GM23338 (cell line): Measurements from ENCODE around the gene AQP12B. TPM values are rescaled to one million over a fixed set of nuclear protein-coding genes. Genes with fewer than 3 reads are reported as not detected.

Experiments
- ATAC-seq: fragments of 200-7000 bp; cut with Tn5 transposase; 3 replicates; pipeline ENCODE4 v1.9.1; 2020
- DNase-seq: peaks from one replicate; pipeline ENCODE4 v3.0.0-alpha.2; 2015; ENCODE audit warnings: low spot score
- H2AFZ ChIP-seq: fragments of 200-600 bp; sonication (generic); 2 replicates; pipeline ENCODE4 v1.8.0; 2016; ENCODE audit warnings: antibody characterized with exemption, mild to moderate bottlenecking, moderate library complexity
- H3F3A ChIP-seq: fragments of 200-600 bp; sonication (generic); replicated peaks from 2 replicates; pipeline ENCODE4 v1.8.0; 2017; ENCODE audit warnings: antibody characterized with exemption, mixed run types, low read depth
- H3K27ac ChIP-seq: fragments of 200-600 bp; sonication (generic); 2 replicates; pipeline ENCODE4 v1.6.1; 2016; ENCODE audit warnings: low read depth
- H3K27me3 ChIP-seq: fragments of 200-600 bp; sonication (generic); 2 replicates; pipeline ENCODE4 v1.8.0; 2016; ENCODE audit warnings: mild to moderate bottlenecking, mixed run types, moderate library complexity; ENCODE audit not compliant: insufficient read depth
- H3K36me3 ChIP-seq: fragments of 200-600 bp; sonication (generic); 2 replicates; pipeline ENCODE4 v1.8.0; 2016; ENCODE audit warnings: mild to moderate bottlenecking; ENCODE audit not compliant: insufficient read depth
- H3K4me1 ChIP-seq: fragments of 200-600 bp; sonication (generic); 2 replicates; pipeline ENCODE4 v1.8.0; 2016; ENCODE audit warnings: mild to moderate bottlenecking, moderate library complexity; ENCODE audit not compliant: insufficient read depth
- H3K4me2 ChIP-seq: fragments of 200-600 bp; sonication (generic); 2 replicates; pipeline ENCODE4 v1.7.1; 2017; ENCODE audit warnings: mixed run types
- H3K4me3 ChIP-seq: fragments of 200-600 bp; sonication (generic); 2 replicates; pipeline ENCODE4 v1.6.1; 2016; ENCODE audit warnings: mixed run types
- H3K79me2 ChIP-seq: fragments of 200-600 bp; sonication (generic); replicated peaks from 2 replicates; pipeline ENCODE4 v1.8.0; 2017; ENCODE audit warnings: mild to moderate bottlenecking; ENCODE audit not compliant: insufficient read depth
- H3K9me2 ChIP-seq: fragments of 200-600 bp; sonication (generic); 2 replicates; pipeline ENCODE4 v1.8.0; 2017; ENCODE audit not compliant: insufficient read depth
- H4K20me1 ChIP-seq: fragments of 200-600 bp; sonication (generic); replicated peaks from 2 replicates; pipeline ENCODE4 v1.8.0; 2017; ENCODE audit warnings: mild to moderate bottlenecking; ENCODE audit not compliant: insufficient read depth
- H3K27ac Mint-ChIP-seq: 2 replicates; pipeline ENCODE4 v1.8.0; 2020; ENCODE audit warnings: inconsistent platforms, mild to moderate bottlenecking, moderate library complexity, mixed read lengths
- H3K27me3 Mint-ChIP-seq: 3 replicates; pipeline ENCODE4 v1.8.0; 2022; ENCODE audit warnings: low read depth, mild to moderate bottlenecking, moderate library complexity, mixed read lengths, inconsistent platforms; ENCODE audit not compliant: insufficient read depth, poor library complexity
- H3K36me3 Mint-ChIP-seq: 3 replicates; pipeline ENCODE4 v1.8.0; 2021; ENCODE audit warnings: low read depth, mild to moderate bottlenecking, inconsistent platforms, moderate library complexity, mixed read lengths
- H3K4me1 Mint-ChIP-seq: 3 replicates; pipeline ENCODE4 v1.8.0; 2020; ENCODE audit warnings: mild to moderate bottlenecking, inconsistent platforms, mixed read lengths
- H3K4me3 Mint-ChIP-seq: 3 replicates; pipeline ENCODE4 v1.8.0; 2021; ENCODE audit warnings: moderate library complexity, mild to moderate bottlenecking, inconsistent platforms, mixed read lengths
- H3K9me3 Mint-ChIP-seq: 3 replicates; pipeline ENCODE4 v1.8.0; 2020; ENCODE audit warnings: moderate library complexity, mild to moderate bottlenecking, inconsistent platforms, mixed read lengths
- CREB1 ChIP-seq: fragments of 250-450 bp; sonication (Bioruptor Pico); IDR thresholded peaks from 2 replicates; pipeline ENCODE4 v1.5.0; 2020; ENCODE audit warnings: low read depth, mild to moderate bottlenecking, moderate library complexity
- CTCF ChIP-seq, 2 experiments: fragments of 200-600 bp in 1 of 2; sonication (generic) in 1 of 2; conservative IDR thresholded peaks; 2 replicates each; pipeline versions ENCODE4 v1.5.1 to v1.6.1; 2016 to 2017; ENCODE audit warnings: antibody characterized with exemption in 2 of 2, low read depth in 2 of 2, mild to moderate bottlenecking in 2 of 2, moderate library complexity in 1 of 2
- EZH2 ChIP-seq: fragments of 200-600 bp; sonication (generic); IDR thresholded peaks from one replicate; pipeline ENCODE4 v1.8.0; 2017; ENCODE audit warnings: antibody characterized with exemption, mild to moderate bottlenecking, low read depth; ENCODE audit not compliant: unreplicated experiment
- JUNB ChIP-seq: IDR thresholded peaks from one replicate; pipeline ENCODE4 v1.6.1; 2016; ENCODE audit warnings: antibody characterized with exemption; ENCODE audit not compliant: unreplicated experiment
- POLR2AphosphoS5 ChIP-seq: IDR thresholded peaks from 2 replicates; pipeline ENCODE4 v1.6.1; 2016; ENCODE audit warnings: antibody characterized with exemption, low read depth
- ZNF331 ChIP-seq: fragments of 250-450 bp; sonication (Bioruptor Pico); IDR thresholded peaks from 2 replicates; pipeline ENCODE4 v1.5.0; 2020; ENCODE audit warnings: low read depth, mild to moderate bottlenecking, moderate library complexity
- ZNF462 ChIP-seq: fragments of 250-450 bp; sonication (Bioruptor Pico); IDR thresholded peaks from 2 replicates; pipeline ENCODE4 v1.5.0; 2020; ENCODE audit warnings: mild to moderate bottlenecking, moderate library complexity
- polyA plus RNA-seq: library from polyadenylated mRNA; unstranded; fragments of >200 nt; fragmentation: Nextera tagmentation; extraction: Ambion mirVana; gene quantifications from 2 replicates; pipeline ENCODE4 v1.2.1, GENCODE V29; 2016
- total RNA-seq: library from RNA; depleted of rRNA; stranded (reverse); fragments of >200 nt; shearing (Covaris generic); gene quantifications from 2 replicates; pipeline ENCODE4 v1.2.3, GENCODE V29; 2014

Gene AQP12B
- total and polyA plus RNA-seq, 2 experiments from 2014 or later: not detected

- Histone ChIP-seq H3K36me3 (no peaks in the 10 kb centered on the region), H3K79me2 (no peaks in the 10 kb centered on the region), H4K20me1 (no peaks in the 10 kb centered on the region), H3F3A (no peaks in the 10 kb centered on the region), H3K4me3 (no peak overlapping the region), H3K4me2 (no peak overlapping the region), H3K27me3 (no peaks in the 10 kb centered on the region), H3K9me2 (no peaks in the 10 kb centered on the region), H3K27ac (no peak overlapping the region), H2AFZ (no peak overlapping the region), H3K4me1 (no peaks in the 10 kb centered on the region)
- Mint-ChIP-seq H3K4me3 (no peak overlapping the region), H3K9me3 (peaks cover 7% of the 10 kb centered on the region; the same call in 2 of the 3 replicates), H3K27ac (no peak overlapping the region), H3K4me1 (no peaks in the 10 kb centered on the region), H3K27me3 (peaks cover 12% of the 10 kb centered on the region), H3K36me3 (peaks cover 3% of the 10 kb centered on the region; the same call in 1 of the 3 replicates)
- ATAC-seq (no peak), DNase-seq (no peak)
- TF ChIP-seq ZNF331 (CRISPR knock-in tag): no peak
- 0 out of 4 replicates have a peak, but pooled peaks of 1 of the 2 experiments have one; percentile 9 for TF ChIP-seq CTCF (conservative IDR thresholded peaks at IDR 0.05; ENCODE audit: low read depth in 2 of 2)
These were observed 40.5 kb downstream of the AQP12B start for GRCh38 chr2:240642061-240642805.

GRCh38 chr2:240640939-240641338 is 41.7 kb downstream of the AQP12B start:
- no peak for TF ChIP-seq CREB1
- TF ChIP-seq CTCF (conservative IDR thresholded peaks at IDR 0.05; ENCODE audit: low read depth in 2 of 2): peak; percentile 63 to 88
- TF ChIP-seq POLR2AphosphoS5: no peak
- no peak for TF ChIP-seq JUNB
- TF ChIP-seq ZNF462: no peak
- no peak for TF ChIP-seq EZH2
- no peaks in the 10 kb centered on the region for H3K36me3 ChIP-seq
- peak; percentile 96 for ATAC-seq
- H3K4me1 Mint-ChIP-seq: no peaks in the 10 kb centered on the region
- H3F3A ChIP-seq: no peaks in the 10 kb centered on the region
- H3K9me3 Mint-ChIP-seq: peaks cover 12% of the 10 kb centered on the region; the same call in 2 of the 3 replicates
- H3K27me3 ChIP-seq: no peaks in the 10 kb centered on the region
- no peak overlapping the region for H3K4me3 Mint-ChIP-seq
- DNase-seq: peak; percentile 86
- peaks cover 3% of the 10 kb centered on the region; the same call in 1 of the 3 replicates for H3K36me3 Mint-ChIP-seq
- H3K27ac Mint-ChIP-seq: no peak overlapping the region
- H3K4me3 ChIP-seq: no peak overlapping the region
- H3K9me2 ChIP-seq: no peaks in the 10 kb centered on the region
- H3K79me2 ChIP-seq: no peaks in the 10 kb centered on the region
- no peak overlapping the region for H3K4me2 ChIP-seq
- no peak overlapping the region for H2AFZ ChIP-seq
- peaks cover 7% of the 10 kb centered on the region for H3K27me3 Mint-ChIP-seq
- no peaks in the 10 kb centered on the region for H4K20me1 ChIP-seq
- no peak overlapping the region for H3K27ac ChIP-seq
- no peaks in the 10 kb centered on the region for H3K4me1 ChIP-seq
